ENCODE measurements around the gene WBP11. TPM values are rescaled to one million over a fixed set of nuclear protein-coding genes. Genes with fewer than 3 reads are reported as not detected.

Gene WBP11
- total RNA-seq (2014; rRNA removed; shearing (Covaris generic)) = 23.9 and 31.6 TPM in 2 replicates

- peak; percentile 98 for DNase-seq (ENCODE audit: low read depth)
These were observed at the start of gene WBP11, which contains the start of gene C12orf60 for GRCh38 chr12:14803011-14803829. Gene WBP11 (minus strand): TSS chr12:14803478. CDS start chr12:14801383, 2,095 bp downstream. Gene C12orf60 (plus strand): TSS chr12:14803670. CDS start chr12:14822936, 19,266 bp downstream.

DNA sequence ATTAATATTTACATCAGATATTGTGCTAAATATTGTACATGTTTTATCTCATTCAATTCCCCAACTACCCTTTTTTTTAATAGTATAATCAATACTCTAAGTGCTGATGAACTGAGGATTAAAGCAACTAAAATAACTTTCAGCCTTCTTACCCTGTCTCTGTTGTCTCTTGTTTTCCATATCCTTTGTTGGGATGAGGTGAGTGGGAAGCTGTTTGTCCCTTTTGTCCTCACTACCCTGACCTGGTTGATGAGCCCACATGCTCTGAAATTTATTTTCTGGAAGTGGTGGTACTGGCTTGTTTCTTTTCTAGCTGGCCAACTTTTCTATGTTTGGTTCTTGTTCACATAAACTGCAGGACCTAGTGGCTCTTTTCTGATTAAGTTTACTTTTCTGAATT is 49.6 kb upstream of the WBP11 start:
- no peak for DNase-seq (ENCODE audit: low read depth)

DNA sequence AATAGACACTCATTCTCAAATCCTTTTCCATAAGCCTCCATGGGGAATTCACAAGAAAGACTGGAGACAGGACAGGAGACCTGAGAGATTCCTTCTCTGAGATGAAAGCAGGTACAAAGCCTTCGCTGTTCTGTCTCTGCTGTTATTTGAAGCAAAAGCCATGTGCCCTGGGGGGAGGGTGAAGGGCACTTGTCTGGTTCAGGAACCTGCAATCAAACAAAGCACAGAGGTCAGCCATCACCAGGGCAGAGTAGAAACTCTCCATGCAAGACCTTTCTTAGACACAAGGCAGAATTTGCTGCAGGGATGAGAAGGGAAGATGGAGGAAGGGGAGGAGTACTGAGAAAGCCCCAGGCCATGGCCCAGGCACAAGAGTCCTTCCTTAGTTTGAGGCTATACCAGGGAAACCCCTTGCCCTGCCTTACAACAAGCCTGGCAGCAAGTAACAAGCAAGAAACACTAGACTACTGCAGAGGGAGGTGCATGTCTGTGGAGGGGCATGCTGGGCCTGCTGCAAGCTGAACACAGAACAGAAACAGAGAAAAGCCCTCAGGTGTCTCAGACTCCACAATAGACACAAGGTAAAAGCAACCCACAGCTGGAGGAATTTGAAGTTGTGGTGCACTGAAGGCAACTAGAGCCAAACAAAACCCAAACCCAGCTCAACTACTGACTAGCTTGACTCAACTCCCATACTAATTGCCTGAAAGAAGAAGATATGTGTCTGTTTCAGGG is 47.8 kb upstream of the WBP11 start:
- DNase-seq (ENCODE audit: low read depth) = no peak

DNA sequence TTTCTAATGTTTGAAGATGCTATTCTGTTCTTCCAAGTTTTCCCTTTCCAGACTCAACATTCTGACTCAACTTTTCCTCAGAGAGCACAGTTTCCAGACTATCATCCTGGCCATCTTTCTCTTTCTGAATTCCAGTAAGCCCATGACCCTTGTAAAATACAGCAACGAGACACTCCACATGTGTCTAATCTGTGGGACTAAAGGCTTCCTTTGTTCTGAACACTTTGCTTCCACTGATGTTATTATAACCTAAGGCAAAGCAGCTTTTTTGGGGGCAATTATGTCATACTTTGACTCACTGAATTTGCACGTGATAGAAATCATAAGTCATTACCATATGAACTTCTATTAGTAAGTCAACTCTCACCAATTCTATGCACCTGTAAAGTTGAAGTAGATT is 46.4 kb upstream of the WBP11 start:
- DNase-seq (ENCODE audit: low read depth) = peak; percentile 78

DNA sequence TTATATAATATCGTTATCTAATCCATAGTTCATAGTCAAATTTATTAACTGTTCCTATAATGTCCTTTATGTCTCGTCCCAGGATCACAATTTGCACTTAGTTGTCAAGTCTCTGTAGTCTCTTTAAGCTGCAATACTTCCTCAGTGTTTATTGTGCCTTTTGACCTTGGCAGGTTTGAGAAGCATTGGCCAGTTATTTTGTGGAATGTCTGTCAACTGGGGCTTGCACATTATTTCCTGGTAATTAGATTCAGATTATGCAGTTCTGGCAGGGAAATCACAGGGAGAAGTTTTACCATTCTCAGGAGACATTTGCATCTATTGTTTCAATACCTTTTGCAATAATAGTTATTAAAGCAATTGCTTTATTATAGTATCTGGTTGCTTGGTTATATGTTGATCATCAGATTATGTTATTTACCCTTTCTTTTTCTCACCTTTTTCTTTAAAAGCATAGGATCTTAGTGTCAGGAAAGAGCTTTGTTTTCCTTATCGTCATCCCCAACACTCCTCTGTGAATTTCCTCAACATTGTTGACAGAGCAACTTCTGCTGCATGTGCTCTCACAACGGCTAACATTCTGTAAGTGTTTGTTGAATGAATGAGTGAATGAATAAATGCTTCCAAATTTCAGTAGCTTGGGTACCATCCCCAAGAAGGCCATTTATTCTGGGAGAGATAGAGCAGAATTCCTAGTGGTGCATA is 43.8 kb upstream of the WBP11 start:
- DNase-seq (ENCODE audit: low read depth) = no peak

DNA sequence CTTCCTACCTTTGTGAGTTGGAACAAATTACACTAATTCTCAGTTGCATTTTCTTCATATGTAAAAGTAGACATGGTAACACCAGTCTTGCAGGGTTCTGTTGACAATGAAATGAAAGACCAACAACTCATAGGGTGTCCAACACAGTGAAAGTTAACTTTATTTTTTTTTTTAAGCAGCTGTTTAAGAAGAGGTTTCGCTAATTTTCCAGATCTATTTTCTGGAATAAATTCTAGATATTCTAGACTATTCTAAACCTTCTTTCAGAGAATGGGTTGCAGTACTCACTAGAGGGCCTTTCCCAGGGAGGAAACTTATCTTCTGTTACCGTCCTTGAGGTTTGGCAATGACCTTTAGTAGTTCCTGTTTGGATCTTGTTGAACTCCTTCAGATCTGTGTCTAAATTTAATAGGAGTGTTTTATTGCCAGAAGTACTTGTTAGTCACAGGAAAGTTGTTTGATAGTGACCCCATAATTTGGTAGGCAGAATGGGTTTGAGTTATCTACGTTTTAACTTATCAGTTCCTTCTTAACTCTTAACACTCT is 42.8 kb upstream of the WBP11 start:
- DNase-seq (ENCODE audit: low read depth) = no peak

DNA sequence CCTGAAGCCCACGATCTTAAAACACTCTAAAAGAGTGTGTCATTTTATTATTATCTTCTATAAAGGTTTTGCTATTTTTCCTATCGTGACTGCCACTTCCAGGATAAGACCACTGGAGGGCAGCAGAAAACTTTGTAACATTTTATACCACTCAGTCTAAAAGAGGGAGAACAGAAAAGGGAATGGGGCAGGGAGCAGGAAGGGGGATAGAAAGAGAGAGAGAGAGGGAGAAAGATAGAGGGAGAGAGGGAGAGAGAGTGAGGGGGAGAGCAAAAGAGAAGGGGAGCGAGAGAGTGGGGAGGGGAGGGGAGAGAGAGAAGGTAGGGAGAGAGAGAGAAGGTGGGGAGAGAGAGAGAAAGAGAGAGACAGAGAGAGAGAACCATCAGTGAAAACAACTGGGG is 42.1 kb upstream of the WBP11 start:
- peak; percentile 53 for DNase-seq (ENCODE audit: low read depth)

- no peak for DNase-seq (ENCODE audit: low read depth)
These were observed 41.1 kb upstream of the WBP11 start for GRCh38 chr12:14844401-14844800.

GRCh38 chr12:14843425-14843887 is 40.2 kb upstream of the WBP11 start, which contains the start of gene ART4:
Gene ART4 (minus strand): TSS chr12:14843526. CDS start chr12:14843113, 413 bp downstream.
- no peak for DNase-seq (ENCODE audit: low read depth)

GRCh38 chr12:14842315-14842714 is 39.0 kb upstream of the WBP11 start:
- no peak for DNase-seq (ENCODE audit: low read depth)

- DNase-seq (ENCODE audit: low read depth) = peak; percentile 84
These were observed 38.5 kb upstream of the WBP11 start for GRCh38 chr12:14841761-14842160.

DNA sequence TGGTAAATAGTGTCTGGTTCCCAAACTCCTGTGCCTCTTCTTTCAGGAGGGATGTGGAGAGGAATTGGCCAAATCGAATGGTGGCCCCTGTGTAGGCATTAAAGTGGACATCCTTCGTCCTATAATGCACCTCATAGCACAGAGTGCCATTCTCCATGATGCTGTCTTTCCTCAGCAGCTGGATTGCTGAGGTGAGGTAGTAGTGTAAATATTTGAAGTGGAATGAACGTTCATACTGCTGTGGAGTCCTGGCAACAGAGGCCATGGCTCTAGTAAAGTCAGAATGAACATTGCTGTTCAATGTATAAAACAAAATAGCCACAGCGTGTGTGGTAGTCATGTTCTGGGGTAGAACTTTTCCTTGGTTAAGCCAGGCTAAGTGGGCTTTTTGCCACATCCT is 37.3 kb upstream of the WBP11 start:
- DNase-seq (ENCODE audit: low read depth) = no peak

DNA sequence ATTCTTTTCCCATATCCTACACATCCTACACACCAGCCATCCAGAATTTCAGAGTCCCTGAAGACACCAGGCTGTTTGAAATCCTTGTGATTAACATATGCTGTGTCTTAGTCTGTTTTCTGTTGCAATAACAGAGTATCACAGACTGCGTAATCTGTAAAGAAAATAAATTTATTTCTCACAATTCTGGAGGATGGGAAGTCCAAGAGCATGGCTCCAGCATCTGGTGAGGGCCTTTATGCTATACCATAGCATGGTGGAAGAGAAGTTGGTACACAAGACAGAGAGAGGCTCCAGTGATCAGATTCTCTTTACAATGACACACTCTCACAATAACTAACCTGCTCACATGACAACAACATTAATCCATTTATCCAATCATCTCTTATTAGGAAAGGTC is 36.0 kb upstream of the WBP11 start:
- no peak for DNase-seq (ENCODE audit: low read depth)

GRCh38 chr12:14836336-14837210 is 33.3 kb upstream of the WBP11 start:
- peak; percentile 84 for DNase-seq (ENCODE audit: low read depth)

- no peak for DNase-seq (ENCODE audit: low read depth)
These were observed 31.2 kb upstream of the WBP11 start for GRCh38 chr12:14834509-14834908.

DNA sequence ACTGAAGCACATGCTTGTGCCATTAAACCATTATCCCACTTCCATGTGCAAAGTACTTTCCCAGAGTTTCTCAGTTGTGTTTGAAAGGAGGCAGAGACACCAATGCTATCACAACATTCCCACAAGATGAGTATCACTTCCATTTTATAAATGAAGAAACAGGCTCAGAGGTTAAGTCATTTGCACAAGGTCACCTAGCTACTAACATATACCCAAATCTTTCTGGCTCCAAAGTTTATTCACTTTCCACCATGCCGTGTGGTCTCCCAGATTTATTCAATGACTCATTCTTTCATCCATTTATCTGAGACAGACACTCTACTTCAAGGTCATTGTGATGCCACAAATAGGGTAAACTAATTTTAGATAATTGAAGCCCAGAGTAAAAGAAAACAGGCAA is 30.7 kb upstream of the WBP11 start:
- DNase-seq (ENCODE audit: low read depth) = peak; percentile 60

- no peak for DNase-seq (ENCODE audit: low read depth)
These were observed 30.1 kb upstream of the WBP11 start for GRCh38 chr12:14833336-14833735.

DNA sequence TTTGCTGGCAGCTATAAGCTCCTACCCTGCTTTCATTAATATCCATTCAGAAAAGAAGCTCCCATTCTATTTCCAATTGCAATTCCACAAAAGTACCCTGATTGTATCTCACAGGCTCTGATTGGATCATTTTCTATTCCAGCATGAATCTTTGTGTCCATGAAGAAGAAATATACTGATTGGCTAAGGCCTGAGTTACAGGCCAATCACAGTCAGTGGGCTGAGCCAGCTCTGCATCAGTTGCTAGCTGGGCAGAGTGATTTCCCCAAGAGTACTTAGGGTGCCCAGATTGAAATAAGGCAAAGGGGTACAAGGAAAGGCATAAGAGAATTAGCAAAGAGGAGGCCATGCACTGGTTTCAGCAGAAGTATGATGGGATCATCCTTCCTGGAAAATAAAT is 25.6 kb upstream of the WBP11 start:
- peak; percentile 61 for DNase-seq (ENCODE audit: low read depth)

DNA sequence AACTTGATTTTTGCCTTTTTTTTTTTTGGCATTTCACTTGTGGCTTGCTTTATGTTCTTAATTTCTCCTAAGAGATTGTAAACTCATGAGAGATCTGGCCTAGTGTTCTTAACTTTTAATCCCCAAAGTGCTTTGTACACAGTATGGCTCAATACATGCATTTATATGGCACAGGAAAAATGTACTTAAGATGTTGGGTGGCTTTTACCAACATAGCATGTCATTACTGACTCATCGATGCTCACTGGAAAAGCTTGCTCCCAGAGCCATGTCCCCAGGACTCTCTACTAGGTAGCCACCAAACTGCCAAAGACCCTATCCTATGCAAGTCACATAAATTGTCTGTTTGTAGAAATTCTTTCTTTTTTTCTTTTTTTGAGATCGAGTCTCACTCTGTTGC is 23.8 kb upstream of the WBP11 start:
- DNase-seq (ENCODE audit: low read depth) = no peak

DNA sequence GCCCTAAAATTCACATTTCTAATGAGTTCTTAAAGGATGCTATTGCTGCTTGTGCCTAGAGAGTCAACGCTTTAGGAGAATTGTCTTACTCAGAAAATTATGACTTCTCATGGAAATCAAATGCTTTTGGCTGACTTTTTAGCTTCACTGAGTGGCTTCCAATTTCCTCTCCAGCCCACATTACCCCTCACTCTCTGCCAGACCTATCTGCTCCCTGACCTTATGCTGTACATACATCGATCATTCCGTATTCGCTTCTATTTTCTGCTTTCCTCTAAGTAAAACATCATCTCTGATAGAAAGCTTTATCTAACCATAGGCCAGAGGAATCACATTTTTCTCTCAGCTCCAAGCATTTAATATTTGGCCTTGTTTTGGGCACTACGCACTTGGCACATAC is 23.2 kb upstream of the WBP11 start:
- DNase-seq (ENCODE audit: low read depth) = no peak

- no peak for DNase-seq (ENCODE audit: low read depth)
These were observed 22.0 kb upstream of the WBP11 start for GRCh38 chr12:14825256-14825655.

Measured in RPMI7951 (cell line).